ENCODE data around the gene LCN15. TPM values are rescaled to one million over a fixed set of nuclear protein-coding genes. Genes with fewer than 3 reads are reported as not detected.
A peak's percentile ranks its signal among the peaks of the same experiment; 100 is the strongest.

The LCN15 gene
- total RNA-seq, 1 experiment from 2014 or later: not detected

DNA sequence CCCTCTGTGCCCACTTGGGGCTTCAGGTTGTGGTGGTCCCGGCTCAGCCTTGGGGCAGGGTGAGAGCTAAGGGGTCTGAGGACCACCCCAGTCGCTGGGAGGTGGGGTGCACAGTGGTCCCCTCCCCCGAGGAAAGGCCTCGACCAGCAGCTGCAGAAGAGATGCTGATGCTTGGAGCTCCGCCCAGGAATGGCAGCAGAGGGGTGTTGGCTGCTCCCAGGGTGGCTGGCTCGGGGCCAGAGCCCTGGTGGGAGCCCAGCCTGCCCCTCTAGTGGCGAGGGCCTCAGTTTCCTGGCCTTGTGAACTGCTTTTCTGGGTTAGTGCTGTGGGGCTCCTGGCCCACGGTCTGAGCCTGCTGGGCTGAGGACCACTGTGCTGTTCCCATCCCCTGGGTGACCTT is 50.8 kb downstream of the LCN15 start:
- TF ChIP-seq, protein P1, sequence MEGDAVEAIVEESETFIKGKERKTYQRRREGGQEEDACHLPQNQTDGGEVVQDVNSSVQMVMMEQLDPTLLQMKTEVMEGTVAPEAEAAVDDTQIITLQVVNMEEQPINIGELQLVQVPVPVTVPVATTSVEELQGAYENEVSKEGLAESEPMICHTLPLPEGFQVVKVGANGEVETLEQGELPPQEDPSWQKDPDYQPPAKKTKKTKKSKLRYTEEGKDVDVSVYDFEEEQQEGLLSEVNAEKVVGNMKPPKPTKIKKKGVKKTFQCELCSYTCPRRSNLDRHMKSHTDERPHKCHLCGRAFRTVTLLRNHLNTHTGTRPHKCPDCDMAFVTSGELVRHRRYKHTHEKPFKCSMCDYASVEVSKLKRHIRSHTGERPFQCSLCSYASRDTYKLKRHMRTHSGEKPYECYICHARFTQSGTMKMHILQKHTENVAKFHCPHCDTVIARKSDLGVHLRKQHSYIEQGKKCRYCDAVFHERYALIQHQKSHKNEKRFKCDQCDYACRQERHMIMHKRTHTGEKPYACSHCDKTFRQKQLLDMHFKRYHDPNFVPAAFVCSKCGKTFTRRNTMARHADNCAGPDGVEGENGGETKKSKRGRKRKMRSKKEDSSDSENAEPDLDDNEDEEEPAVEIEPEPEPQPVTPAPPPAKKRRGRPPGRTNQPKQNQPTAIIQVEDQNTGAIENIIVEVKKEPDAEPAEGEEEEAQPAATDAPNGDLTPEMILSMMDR (conservative IDR thresholded peaks at IDR 0.05): no peak
- no peak overlapping the region for H2BK5ac ChIP-seq (ENCODE audit: insufficient read length, low read length)
- H3K9ac ChIP-seq (ENCODE audit: extremely low read depth, insufficient read length, low read length): no peak overlapping the region

More for the DNA sequence above, 50.8 kb downstream of the LCN15 start:
- no peaks in the 10 kb centered on the region; the same call in 1 of the 2 replicates for H3K4me1 ChIP-seq (ENCODE audit: insufficient read depth, low read length)
- peaks cover 4% of the 10 kb centered on the region; the same call in 1 of the 2 replicates for H3K79me2 ChIP-seq (ENCODE audit: insufficient read depth, low read length)
- no peak overlapping the region for H3K14ac ChIP-seq (ENCODE audit: insufficient read depth, low read length)
- no peaks in the 10 kb centered on the region for H3K27me3 ChIP-seq (ENCODE audit: insufficient read depth, low read length)
- H2BK12ac ChIP-seq (ENCODE audit: insufficient read length, low read depth, low read length): no peak overlapping the region
- H4K8ac ChIP-seq (replicated peaks; ENCODE audit: insufficient read length, low read depth, low read length): no peak overlapping the region
- no peak overlapping the region for H4K91ac ChIP-seq (ENCODE audit: insufficient read length, low read depth, low read length)
- H2AFZ ChIP-seq (ENCODE audit: low read length): no peak overlapping the region
- DNase-seq: peak; percentile 33
- H3K79me1 ChIP-seq (ENCODE audit: insufficient read depth, low read depth, low read length, poor library complexity, severe bottlenecking): peaks cover 8% of the 10 kb centered on the region
- H3K27ac ChIP-seq (ENCODE audit: insufficient read length, low read depth, low read length): no peak overlapping the region
- peak overlapping the region; percentile 70 for H3K4me2 ChIP-seq (ENCODE audit: insufficient read depth, insufficient read length, low read length)
- H2BK20ac ChIP-seq (ENCODE audit: low read depth, low read length, poor library complexity, severe bottlenecking): no peak overlapping the region
- Mint-ChIP-seq H3K4me3 (peak overlapping the region; percentile 70 to 85), H3K27me3 (ENCODE audit: low read depth) (peaks cover 30% of the 10 kb centered on the region), H3K27ac (no peak overlapping the region), H3K9me3 (no peaks in the 10 kb centered on the region), H3K4me1 (peaks cover 3 to 10% of the 10 kb centered on the region in 2 experiments), H3K36me3 (ENCODE audit: insufficient read depth in 1 of 3, low read depth in 3 of 3) (peaks cover 0 to 5% (median 4%) of the 10 kb centered on the region in 3 experiments; a peak in 3 of 7 replicates)
- H3K23ac ChIP-seq (ENCODE audit: insufficient read length, low read depth, low read length): no peak overlapping the region
- no CpG with 5 or more reads among the region's 8 CpGs for WGBS (ENCODE audit: extremely low coverage, insufficient read length, low lambda C conversion rate)
- H3K4ac ChIP-seq (ENCODE audit: low read depth, low read length): no peak overlapping the region
- no peak overlapping the region for H3T11ph ChIP-seq (ENCODE audit: low read length)
- H2AK5ac ChIP-seq (ENCODE audit: insufficient read length, low read length): no peak overlapping the region
- no peaks in the 10 kb centered on the region for H3K9me3 ChIP-seq (ENCODE audit: control insufficient read depth, low read depth, low read length)
- no peak overlapping the region for H2BK120ac ChIP-seq (ENCODE audit: low read depth, low read length, poor library complexity, severe bottlenecking)
- H4K20me1 ChIP-seq (ENCODE audit: control insufficient read depth, insufficient read depth, insufficient read length): no peaks in the 10 kb centered on the region
- no peak overlapping the region for H3K18ac ChIP-seq (ENCODE audit: insufficient read length, low read depth, low read length)
- no peak overlapping the region for H2BK15ac ChIP-seq (ENCODE audit: low read depth, low read length)
- peaks cover 12% of the 10 kb centered on the region for H3K23me2 ChIP-seq (ENCODE audit: insufficient read length, low read depth, low read length, poor library complexity, severe bottlenecking)
- H3K56ac ChIP-seq (ENCODE audit: insufficient read length, low read depth, low read length): no peak overlapping the region
- no peak overlapping the region for H4K5ac ChIP-seq (ENCODE audit: insufficient read length, low read depth, low read length)
